GM21723 (cell line): ENCODE results near the gene WNT3A.

Source experiments
- ATAC-seq: cut with Tn5 transposase; IDR thresholded peaks from one replicate; pipeline ENCODE4 v1.9.1; 2021; ENCODE audit warnings: mild to moderate bottlenecking, moderate library complexity; ENCODE audit not compliant: unreplicated experiment

The WNT3A gene

GRCh38 chr1:227999056-227999930 lies 7.5 kb upstream of the WNT3A start:
- peak; percentile 89 for ATAC-seq

DNA sequence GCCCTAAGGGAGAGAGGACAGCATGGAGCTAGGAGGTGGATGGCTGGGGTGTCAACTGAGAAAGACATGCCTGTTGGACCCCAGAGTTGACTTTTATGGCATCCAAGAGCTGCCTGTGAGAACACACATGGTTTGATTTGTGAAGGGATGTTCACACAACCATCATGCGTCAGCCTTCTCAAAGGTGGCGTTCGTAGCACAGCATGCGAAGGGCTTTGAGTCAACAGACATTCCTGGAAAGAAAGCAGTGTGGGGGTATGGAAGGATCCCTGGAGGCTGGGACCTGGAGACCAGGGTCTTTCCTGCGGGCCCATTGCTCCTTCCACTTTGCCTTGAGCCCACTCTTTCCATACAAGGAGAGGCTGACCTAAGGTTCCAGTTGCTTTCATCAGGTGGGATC lies 6.4 kb upstream of the WNT3A start:
- ATAC-seq: no peak

DNA sequence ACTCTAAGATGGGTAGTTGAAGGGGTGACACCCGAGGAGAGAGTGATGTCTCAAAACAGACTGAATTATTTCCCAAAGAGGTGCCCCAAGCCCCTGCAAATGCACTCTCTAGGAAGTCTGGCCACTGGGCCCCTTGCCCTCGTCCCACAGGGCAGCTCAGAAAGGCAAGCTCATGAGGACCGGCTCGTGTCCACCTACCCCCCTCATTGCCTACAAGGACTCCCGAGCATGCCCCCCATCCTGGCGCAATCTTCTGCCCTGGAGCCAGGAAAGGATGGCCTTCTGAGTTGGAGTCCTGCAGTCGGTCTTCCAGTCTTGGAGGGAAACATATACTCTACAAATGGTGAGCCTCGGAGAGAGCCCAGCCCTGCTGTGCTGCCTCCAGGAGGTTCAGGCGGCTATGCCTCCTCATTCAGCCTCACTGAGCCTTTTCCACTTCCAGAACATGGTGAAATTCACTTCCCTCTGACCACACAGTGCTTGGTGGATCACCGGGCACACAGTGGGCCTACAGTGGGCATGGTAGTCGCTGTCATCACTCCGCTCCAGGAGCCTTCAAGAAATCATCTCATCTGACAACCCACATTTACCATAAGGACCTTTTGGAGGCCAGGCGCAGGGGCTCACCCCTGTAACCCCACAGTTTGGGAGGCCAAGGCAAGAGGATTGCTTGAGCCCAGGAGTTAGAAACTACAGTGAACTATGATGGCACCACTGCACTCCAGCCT lies 5.8 kb upstream of the WNT3A start:
- ATAC-seq: no peak

DNA sequence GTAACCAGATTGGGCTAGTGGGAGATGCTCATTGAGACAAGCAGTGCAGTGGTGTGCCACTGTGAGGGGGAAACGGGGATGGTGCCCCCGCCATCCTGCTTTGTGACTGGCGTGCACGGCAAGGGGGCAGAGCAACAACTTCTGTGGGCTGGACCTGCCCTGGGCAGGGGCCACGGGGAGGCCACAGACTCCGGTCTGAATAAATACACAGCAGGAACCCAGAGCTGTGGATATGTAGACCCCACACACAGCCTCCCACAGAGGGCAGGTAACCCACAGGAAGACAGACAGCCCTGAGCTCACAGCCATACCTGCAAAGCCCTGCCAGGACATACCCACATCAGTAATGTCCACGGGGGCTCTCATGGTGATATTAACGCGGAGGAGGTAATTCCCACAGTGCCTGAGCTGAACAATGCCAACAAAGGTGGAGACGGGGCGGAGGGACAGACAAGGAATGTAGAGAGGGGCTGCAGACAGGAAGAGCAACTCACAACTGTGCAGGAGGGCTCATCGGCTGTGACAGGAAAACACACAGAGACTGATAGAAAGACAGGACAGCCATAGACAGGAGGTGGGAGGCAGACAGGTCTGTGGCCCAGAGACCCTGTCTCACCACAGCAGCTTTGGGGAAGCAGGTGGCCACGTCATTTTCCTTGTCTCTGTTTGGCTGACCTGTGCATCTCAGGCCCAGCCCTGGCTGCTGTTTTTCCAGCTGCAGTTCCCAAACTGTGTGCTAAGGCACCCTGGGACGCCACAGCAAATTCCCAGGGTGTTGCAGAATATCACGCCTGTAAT lies 4.9 kb upstream of the WNT3A start:
- no peak for ATAC-seq

GRCh38 chr1:228002792-228003191 lies 4.0 kb upstream of the WNT3A start:
- ATAC-seq: no peak

- no peak for ATAC-seq
Measured at GRCh38 chr1:228003461-228004330, 3.1 kb upstream of the WNT3A start.

GRCh38 chr1:228004331-228004855 lies 2.4 kb upstream of the WNT3A start:
- ATAC-seq: peak; percentile 61

- no peak for ATAC-seq
Measured at GRCh38 chr1:228004856-228005462, 1.8 kb upstream of the WNT3A start.

GRCh38 chr1:228005511-228006033 lies 1.2 kb upstream of the WNT3A start:
- ATAC-seq: no peak

GRCh38 chr1:228006034-228006785 lies 588 bp upstream of the WNT3A start:
- ATAC-seq: no peak

GRCh38 chr1:228007049-228007800 lies 427 bp downstream of the WNT3A start:
- no peak for ATAC-seq

- no peak for ATAC-seq
Measured at GRCh38 chr1:228007801-228008341, 1.1 kb downstream of the WNT3A start.

DNA sequence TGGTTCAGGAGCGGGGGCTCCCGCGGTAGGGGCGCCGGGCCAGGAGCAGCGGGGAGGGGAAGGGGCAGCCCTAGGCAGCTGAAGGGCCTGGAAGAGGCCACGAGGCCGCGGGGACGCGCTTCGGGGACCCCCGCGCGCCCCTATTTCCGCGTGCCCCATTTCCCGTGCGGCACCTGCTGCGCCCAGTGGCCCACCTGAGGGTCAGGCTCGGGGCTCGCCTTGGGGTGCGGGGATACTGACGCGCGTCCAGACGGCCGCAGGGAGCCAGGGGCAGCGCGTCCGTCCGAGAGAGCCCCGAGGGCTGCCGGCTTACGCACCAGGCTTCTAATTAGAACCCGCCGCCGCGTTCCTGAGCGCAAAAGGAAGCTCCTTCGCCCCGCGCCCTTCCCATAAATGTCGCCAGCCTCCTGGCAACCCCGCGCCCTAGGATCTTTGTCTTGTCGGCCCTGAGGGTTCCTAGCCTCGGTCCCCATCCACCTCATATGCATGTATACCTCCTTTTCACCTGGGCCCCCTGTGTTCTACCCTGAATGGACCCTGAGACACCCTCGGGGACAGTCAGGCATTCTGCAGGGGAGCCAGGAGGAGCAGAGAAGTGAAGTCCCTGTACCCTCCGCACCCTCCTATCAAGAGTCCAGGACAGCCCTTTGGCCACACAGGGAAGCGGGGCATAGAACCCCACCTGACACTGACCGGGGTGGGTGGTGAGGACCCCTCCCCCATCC lies 1.8 kb downstream of the WNT3A start:
- no peak for ATAC-seq

DNA sequence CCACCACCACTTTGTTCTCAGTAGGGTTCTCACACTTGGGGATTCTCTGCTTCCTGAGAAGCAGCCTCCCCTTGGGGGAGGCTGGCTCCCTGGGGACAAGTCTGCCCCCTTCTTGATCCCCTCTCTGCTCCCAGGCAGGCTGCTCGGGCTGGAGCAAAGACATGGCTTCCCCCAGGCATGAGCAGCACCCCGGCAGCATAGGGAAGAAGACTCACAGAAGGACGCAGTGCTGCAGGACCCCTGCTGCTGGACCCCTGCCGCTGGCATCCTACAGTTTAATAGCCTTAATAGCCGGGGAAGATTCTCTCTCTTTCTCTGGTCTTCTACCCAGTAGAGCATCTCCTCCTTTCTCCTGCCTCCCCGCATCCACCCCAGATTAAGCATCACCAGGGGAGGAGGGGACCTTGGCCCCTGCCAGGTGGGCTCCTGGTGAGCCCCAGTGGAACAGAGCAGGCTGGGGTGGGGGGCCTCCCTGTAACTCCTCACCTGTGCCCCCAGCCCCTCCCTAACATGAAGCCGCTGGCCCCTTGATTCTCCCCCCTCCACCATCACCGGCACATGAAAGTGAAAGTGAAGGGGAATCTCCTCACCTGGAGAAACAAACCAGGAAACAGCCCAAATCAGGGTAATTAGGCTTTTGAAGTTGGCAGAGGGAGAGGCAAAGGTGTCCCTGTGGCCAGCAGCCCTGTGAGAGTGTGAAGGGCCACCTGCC lies 2.5 kb downstream of the WNT3A start:
- ATAC-seq: no peak

DNA sequence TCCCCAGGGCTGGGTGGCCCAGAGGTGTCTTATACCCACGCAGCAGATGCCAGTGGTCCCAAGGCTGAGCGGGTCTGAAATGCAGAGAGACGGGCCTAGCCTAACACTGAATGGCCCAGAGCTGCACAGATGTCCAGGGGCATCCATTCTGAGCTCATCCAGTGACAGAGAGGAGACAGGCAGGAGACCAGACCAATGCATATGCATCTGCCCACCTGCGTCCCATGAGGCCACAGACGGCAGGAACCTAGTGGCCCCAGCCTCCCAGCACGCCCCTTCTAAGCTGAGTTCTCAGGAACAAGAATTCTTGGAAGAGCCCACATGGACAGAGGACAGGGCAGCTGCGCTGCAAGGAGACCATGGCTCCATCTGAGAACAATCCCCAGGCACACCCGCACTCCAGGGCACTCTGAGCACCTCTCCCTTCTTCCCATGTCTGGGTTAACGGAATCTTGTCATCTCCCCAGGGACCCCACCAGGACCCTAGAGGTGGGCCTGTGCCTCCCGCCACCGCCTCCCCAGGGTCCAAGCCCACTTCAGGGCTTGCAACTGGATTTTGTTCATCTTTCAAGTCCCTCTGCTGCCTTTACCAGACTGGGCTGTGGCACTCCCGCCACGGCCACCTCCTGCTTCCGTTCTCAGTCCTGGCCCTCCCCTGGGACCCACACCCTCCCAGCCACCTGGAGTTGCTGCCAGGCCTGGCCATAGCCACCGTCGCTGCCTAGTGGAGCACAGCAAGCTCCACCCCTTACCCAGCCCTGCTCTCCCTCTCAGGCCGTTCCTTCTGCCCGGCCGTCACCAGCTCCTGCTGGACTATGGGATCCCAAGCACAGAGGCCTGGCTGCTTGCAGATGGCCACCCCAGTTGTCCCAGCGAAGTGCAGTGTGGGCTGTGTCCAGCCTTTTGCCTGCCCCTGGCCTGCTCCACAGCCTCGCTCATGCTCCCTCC lies 3.3 kb downstream of the WNT3A start:
- ATAC-seq: no peak
